ENCODE measurements around the gene SPINDOC. TPM values are rescaled to one million over a fixed set of nuclear protein-coding genes. Genes with fewer than 3 reads are reported as not detected.

SPINDOC gene
- polyA plus RNA-seq, 3 donors: 0.10 to 3.3 (median 0.20) TPM

DNA sequence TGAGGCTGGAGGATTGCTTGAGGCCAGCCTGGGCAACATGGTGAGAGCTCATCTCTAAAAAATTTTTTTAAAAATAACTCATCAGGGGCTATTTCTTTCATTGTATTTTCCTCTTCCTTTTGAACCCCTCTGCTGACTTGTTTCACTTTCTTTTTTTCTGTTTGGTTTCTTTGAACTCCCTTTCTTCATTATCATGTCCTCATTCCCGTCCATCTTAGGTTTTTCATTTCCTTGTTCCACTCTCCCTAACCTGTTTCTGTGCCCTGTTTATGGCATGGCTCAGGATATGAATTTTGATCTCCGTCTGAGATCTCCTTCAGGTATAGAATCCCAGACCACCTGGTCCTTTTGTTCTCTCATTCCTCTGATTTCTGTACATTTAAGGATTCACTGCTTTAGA lies 38.1 kb downstream of the SPINDOC start:
- H3K27ac Mint-ChIP-seq: peak overlapping the region; percentile 50 to 90 (median 86)
- TF ChIP-seq, protein P1, sequence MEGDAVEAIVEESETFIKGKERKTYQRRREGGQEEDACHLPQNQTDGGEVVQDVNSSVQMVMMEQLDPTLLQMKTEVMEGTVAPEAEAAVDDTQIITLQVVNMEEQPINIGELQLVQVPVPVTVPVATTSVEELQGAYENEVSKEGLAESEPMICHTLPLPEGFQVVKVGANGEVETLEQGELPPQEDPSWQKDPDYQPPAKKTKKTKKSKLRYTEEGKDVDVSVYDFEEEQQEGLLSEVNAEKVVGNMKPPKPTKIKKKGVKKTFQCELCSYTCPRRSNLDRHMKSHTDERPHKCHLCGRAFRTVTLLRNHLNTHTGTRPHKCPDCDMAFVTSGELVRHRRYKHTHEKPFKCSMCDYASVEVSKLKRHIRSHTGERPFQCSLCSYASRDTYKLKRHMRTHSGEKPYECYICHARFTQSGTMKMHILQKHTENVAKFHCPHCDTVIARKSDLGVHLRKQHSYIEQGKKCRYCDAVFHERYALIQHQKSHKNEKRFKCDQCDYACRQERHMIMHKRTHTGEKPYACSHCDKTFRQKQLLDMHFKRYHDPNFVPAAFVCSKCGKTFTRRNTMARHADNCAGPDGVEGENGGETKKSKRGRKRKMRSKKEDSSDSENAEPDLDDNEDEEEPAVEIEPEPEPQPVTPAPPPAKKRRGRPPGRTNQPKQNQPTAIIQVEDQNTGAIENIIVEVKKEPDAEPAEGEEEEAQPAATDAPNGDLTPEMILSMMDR (IDR thresholded peaks at IDR 0.05): no peak
- peak overlapping the region; percentile 13 for H3K4me2 ChIP-seq (replicated peaks; ENCODE audit: extremely low read depth, low read length, poor library complexity, severe bottlenecking)
- H4K20me1 ChIP-seq (ENCODE audit: insufficient read depth, low read length): peaks cover 98% of the 10 kb centered on the region
- 17% methylated on average over 2 of the region's 2 CpGs for WGBS (ENCODE audit: insufficient coverage)
- peak overlapping the region; percentile 1 to 60 for H3K27ac ChIP-seq (ENCODE audit: low read depth in 1 of 2, low read length in 2 of 2)
- H3K9me3 ChIP-seq (replicated peaks in 1 of 2; ENCODE audit: control insufficient read depth in 1 of 2, insufficient read depth in 1 of 2, low read length in 2 of 2): no peaks in the 10 kb centered on the region
- peaks cover 36 to 69% of the 10 kb centered on the region in 2 donors for H3K36me3 Mint-ChIP-seq
- intact Hi-C loops (cut with micrococcal nuclease): no loop called here
- H3K4me3 Mint-ChIP-seq: peak overlapping the region; percentile 21 to 40
- H2AFZ ChIP-seq (ENCODE audit: insufficient read depth, low read depth, low read length, poor library complexity, severe bottlenecking): no peak overlapping the region
- H3K27me3 Mint-ChIP-seq (ENCODE audit: low read depth in 3 of 3): no peaks in the 10 kb centered on the region
- H3K4me1 Mint-ChIP-seq: peaks cover 63% of the 10 kb centered on the region
- no peak overlapping the region for H3K4me3 ChIP-seq (replicated peaks in 1 of 3; ENCODE audit: low read depth in 2 of 3, low read length in 3 of 3)
- DNase-seq: no peak
- H3K9me3 Mint-ChIP-seq: peaks cover 0 to 2% (median 0%) of the 10 kb centered on the region in 7 donors
- peaks cover 100% of the 10 kb centered on the region for H3K79me2 ChIP-seq (ENCODE audit: insufficient read depth, low read length)
- no peaks in the 10 kb centered on the region for H3K27me3 ChIP-seq (ENCODE audit: control insufficient read depth in 2 of 2, insufficient read depth in 2 of 2, low read length in 2 of 2)
- peaks cover 23 to 40% of the 10 kb centered on the region in 2 donors for H3K4me1 ChIP-seq (ENCODE audit: control insufficient read depth in 1 of 2, insufficient read depth in 2 of 2, low read length in 2 of 2)
- H3K36me3 ChIP-seq (replicated peaks in 1 of 2; ENCODE audit: control insufficient read depth in 1 of 2, insufficient read depth in 2 of 2, low read length in 2 of 2): peaks cover 12 to 41% of the 10 kb centered on the region in 2 donors
- H3K9ac ChIP-seq (ENCODE audit: insufficient read depth, low read length, poor library complexity, severe bottlenecking): peak overlapping the region; percentile 2

DNA sequence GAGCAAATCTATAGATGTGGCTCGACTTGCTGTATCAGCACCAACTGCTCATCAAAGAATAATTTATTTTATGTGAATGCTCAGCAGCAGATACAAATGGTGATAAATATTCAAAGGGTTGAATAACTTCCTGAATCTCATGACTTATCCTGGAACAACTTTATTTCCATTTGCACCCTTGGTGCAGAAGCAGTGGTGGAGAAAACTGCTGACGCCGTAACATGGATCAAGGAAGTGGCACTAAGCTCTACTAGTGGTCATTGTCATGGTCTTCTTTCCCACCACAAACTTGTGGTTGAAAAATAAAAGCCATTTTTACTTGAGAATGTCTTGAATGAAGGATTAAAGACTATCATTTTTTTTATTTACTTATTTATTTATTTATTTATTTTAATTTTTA lies 40.2 kb downstream of the SPINDOC start:
- H2AFZ ChIP-seq (ENCODE audit: insufficient read depth, low read depth, low read length, poor library complexity, severe bottlenecking): no peak overlapping the region
- intact Hi-C loops (cut with micrococcal nuclease): no loop called here
- no peak overlapping the region for H3K9ac ChIP-seq (ENCODE audit: insufficient read depth, low read length, poor library complexity, severe bottlenecking)
- H3K79me2 ChIP-seq (ENCODE audit: insufficient read depth, low read length): peaks cover 100% of the 10 kb centered on the region
- Mint-ChIP-seq H3K27me3 (ENCODE audit: low read depth in 3 of 3) (no peaks in the 10 kb centered on the region), H3K4me1 (peaks cover 63% of the 10 kb centered on the region), H3K4me3 (no peak overlapping the region), H3K36me3 (peaks cover 24 to 59% of the 10 kb centered on the region in 2 donors), H3K27ac (peak overlapping the region in 1 of 7 donors; percentile 12), H3K9me3 (peaks cover 0 to 2% (median 0%) of the 10 kb centered on the region in 7 donors)
- peaks cover 83% of the 10 kb centered on the region for H4K20me1 ChIP-seq (ENCODE audit: insufficient read depth, low read length)
- H3K4me3 ChIP-seq (replicated peaks in 1 of 3; ENCODE audit: low read depth in 2 of 3, low read length in 3 of 3): no peak overlapping the region
- H3K4me2 ChIP-seq (replicated peaks; ENCODE audit: extremely low read depth, low read length, poor library complexity, severe bottlenecking): no peak overlapping the region
- no peak for DNase-seq
- no peaks in the 10 kb centered on the region for H3K27me3 ChIP-seq (ENCODE audit: control insufficient read depth in 2 of 2, insufficient read depth in 2 of 2, low read length in 2 of 2)
- H3K27ac ChIP-seq (ENCODE audit: low read depth in 1 of 2, low read length in 2 of 2): no peak overlapping the region
- TF ChIP-seq, protein P1 (IDR thresholded peaks at IDR 0.05): no peak
- no CpG with 5 or more reads among the region's 3 CpGs for WGBS (ENCODE audit: insufficient coverage)
- no peaks in the 10 kb centered on the region for H3K9me3 ChIP-seq (replicated peaks in 1 of 2; ENCODE audit: control insufficient read depth in 1 of 2, insufficient read depth in 1 of 2, low read length in 2 of 2)
- peaks cover 39 to 61% of the 10 kb centered on the region in 2 donors for H3K4me1 ChIP-seq (ENCODE audit: control insufficient read depth in 1 of 2, insufficient read depth in 2 of 2, low read length in 2 of 2)
- H3K36me3 ChIP-seq (replicated peaks in 1 of 2; ENCODE audit: control insufficient read depth in 1 of 2, insufficient read depth in 2 of 2, low read length in 2 of 2): peaks cover 9 to 29% of the 10 kb centered on the region in 2 donors
